Sigmoid colon (tissue), 4 donors: ENCODE results near the gene SRRM4.

Source experiments
- EP300 ChIP-seq, 4 donors: sonication (generic); formaldehyde crosslinking; IDR thresholded peaks; one replicate each; pipeline ENCODE4 v1.6.1; 2017; ENCODE audit warnings: antibody characterized with exemption in 4 of 4
- POLR2A ChIP-seq, 2 donors: fragments of 450-650 bp; IDR thresholded peaks; one replicate each; pipeline ENCODE4 v1.6.1; 2016; ENCODE audit warnings: antibody characterized with exemption in 2 of 2, mild to moderate bottlenecking in 2 of 2, moderate library complexity in 2 of 2
- TF ChIP-seq, protein P1 (sequence below), 4 experiments: fragments of 450-650 bp in 3 of 4; fragments of 200-600 bp in 1 of 4; IDR thresholded peaks; one replicate each; pipeline ENCODE4 v1.5.1; 2016 to 2019; ENCODE audit warnings: antibody characterized with exemption in 4 of 4, mild to moderate bottlenecking in 3 of 4, moderate library complexity in 2 of 4

DNA sequence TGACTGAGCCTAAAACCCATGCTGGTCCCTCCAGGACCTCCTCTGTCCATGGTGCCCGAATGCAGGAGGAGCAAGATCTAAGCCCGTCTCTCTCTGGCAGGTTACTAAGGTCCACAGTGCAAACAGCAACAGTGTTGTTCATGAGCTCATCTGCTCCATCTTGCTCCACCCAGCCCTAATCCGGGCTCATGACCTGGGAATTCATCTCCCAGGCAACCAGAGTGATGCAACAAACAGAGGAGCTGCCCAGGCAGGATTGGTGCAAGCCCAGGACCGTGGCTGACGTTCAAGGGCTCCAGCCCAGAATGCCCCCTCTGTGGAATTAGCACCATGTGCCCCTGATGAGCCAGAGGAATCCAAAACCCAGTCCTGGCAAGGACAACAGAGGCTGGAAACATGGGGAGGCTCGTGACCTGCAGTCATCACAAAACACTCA is 227.3 kb downstream of the SRRM4 start:
- TF ChIP-seq, protein P1, sequence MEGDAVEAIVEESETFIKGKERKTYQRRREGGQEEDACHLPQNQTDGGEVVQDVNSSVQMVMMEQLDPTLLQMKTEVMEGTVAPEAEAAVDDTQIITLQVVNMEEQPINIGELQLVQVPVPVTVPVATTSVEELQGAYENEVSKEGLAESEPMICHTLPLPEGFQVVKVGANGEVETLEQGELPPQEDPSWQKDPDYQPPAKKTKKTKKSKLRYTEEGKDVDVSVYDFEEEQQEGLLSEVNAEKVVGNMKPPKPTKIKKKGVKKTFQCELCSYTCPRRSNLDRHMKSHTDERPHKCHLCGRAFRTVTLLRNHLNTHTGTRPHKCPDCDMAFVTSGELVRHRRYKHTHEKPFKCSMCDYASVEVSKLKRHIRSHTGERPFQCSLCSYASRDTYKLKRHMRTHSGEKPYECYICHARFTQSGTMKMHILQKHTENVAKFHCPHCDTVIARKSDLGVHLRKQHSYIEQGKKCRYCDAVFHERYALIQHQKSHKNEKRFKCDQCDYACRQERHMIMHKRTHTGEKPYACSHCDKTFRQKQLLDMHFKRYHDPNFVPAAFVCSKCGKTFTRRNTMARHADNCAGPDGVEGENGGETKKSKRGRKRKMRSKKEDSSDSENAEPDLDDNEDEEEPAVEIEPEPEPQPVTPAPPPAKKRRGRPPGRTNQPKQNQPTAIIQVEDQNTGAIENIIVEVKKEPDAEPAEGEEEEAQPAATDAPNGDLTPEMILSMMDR (IDR thresholded peaks at IDR 0.05): no peak
- TF ChIP-seq EP300 (IDR thresholded peaks at IDR 0.05): peak in 3 of 4 donors; percentile 47 to 72 (median 64)
- no peak for TF ChIP-seq POLR2A (IDR thresholded peaks at IDR 0.05)
